HG03439 (cell line): Measurements from ENCODE around the gene PHLDA3.
A peak's percentile ranks its signal among the peaks of the same experiment; 100 is the strongest.

Experiments used
- ATAC-seq: cut with Tn5 transposase; IDR thresholded peaks from one replicate; pipeline ENCODE4 v1.9.1; 2021; ENCODE audit warnings: mild to moderate bottlenecking, moderate library complexity; ENCODE audit not compliant: unreplicated experiment

The PHLDA3 gene

DNA sequence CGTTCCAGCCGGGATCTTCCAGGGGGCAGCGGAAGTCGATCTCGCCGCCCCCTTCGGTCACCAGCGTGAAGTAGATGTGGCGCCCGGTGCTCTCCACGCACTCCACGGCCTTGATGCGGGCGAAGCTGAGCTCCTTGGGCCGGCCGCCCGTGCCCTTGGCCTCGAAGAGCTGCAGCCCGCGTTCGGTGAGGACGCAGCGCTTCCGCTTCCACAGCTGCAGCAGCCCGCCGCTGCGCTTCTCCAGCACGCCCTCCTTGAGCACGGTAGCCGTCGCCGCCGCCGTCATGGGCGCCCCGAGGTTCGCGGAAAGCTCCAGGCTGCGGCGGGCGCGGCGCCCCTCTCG is 516 bp downstream of the PHLDA3 start:
- peak; percentile 29 for ATAC-seq

DNA sequence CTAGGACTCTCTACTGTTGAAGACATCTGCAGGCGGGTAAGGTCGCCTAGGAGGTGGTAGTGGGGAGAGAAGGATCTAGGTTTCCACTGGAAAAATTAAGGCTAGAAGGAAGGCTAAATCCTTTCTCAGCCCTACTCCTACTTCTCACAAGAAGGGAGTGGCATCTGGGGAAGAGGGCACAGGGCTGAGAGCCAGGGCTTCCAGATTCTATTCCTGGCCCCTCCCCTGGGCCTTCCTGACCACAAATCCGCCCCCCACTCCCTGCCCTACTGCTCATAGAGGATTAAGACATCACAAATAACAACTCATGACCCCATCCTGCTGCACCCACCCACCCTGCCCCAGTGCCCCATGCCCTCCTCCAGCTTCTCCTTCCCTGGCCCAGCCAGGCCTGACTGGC is 2.5 kb downstream of the PHLDA3 start:
- ATAC-seq = no peak

DNA sequence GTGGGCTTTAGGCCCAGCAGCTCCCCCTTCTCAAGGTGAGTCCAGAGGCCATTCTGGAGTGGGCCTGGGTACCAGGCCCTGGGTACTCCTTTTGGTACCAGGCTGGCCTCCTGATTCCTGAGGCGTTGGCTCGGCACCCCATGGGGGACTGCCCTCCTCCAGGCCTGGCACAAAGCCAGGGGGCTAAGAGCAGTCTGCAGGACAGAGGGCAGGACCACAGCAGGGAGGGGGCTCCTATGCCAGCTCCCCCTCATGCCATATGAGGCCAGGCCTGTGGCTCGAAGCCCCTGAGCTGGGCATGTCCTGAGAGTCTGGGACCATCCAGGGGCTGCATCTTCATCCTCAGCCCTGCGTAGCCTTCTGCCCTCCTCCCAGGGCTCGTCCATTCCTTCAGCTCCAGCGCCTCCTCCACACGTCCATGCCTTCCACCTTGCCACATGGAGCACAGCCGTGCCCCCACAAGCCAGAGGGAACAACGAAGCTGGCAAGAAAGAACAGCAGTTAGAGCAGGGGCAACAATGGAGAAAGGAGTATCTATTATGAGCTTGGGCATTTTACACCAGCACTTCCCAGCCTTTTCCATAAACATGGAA is 3.2 kb downstream of the PHLDA3 start:
- no peak for ATAC-seq

DNA sequence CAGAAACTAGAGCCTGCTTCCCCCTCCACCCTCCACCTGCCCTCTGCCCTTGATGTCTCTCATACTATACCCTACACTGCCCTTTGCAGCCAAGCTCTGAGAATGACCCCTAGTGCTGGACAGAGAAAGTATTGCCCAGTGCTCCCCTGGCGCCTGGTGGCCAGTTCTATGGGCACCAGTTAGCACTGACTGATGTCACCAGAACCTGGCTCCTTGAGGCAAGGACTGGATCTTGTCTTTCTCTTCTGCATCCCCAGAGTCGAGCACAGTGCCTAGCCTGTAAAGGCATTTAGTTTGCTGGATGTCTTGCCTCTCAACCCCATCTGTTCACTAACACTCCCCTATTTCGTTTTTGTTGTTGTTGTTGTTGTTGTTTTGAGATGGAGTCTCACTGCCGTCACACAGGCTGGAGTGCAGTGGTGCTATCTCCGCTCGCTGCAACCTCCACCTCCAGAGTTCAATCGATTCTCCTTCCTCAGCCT is 5.9 kb downstream of the PHLDA3 start:
- no peak for ATAC-seq

DNA sequence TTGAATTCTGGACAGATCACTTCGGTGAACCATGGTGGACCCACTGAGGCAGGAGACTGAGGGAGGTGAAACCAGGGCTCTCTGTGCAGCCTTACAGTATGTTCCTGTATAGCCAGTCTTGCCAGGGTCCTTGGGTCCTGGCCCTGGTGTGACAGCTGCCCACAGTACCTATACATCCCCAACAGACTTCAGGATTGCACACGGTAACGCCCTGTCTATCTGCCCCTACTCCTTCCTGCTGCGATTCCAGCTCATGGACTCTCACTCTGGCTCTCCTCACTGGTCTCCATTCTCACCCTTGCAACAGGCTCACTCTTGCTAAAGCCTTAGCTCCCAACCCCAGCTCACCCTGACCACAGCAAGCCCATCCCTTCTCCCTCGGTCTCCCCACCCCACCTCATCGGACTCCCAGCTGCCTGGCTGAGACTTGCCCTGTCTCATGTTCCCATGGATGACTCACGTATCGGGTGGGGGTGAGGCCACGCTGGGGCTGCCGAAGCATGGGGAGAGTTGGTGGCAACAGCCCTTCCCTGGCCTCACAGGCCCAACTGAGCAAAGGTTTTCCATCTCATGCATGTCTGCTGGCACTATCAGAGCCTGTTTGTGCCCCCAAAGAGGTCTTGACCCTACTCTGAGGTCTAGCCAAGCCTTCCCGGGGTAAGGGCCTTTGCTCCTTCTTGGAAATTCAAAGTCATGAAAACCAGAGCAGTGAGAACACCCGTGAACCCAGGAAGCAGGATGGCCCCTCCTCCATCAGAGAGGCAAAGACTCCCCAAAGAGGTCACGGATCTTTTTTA is 7.1 kb downstream of the PHLDA3 start:
- no peak for ATAC-seq

DNA sequence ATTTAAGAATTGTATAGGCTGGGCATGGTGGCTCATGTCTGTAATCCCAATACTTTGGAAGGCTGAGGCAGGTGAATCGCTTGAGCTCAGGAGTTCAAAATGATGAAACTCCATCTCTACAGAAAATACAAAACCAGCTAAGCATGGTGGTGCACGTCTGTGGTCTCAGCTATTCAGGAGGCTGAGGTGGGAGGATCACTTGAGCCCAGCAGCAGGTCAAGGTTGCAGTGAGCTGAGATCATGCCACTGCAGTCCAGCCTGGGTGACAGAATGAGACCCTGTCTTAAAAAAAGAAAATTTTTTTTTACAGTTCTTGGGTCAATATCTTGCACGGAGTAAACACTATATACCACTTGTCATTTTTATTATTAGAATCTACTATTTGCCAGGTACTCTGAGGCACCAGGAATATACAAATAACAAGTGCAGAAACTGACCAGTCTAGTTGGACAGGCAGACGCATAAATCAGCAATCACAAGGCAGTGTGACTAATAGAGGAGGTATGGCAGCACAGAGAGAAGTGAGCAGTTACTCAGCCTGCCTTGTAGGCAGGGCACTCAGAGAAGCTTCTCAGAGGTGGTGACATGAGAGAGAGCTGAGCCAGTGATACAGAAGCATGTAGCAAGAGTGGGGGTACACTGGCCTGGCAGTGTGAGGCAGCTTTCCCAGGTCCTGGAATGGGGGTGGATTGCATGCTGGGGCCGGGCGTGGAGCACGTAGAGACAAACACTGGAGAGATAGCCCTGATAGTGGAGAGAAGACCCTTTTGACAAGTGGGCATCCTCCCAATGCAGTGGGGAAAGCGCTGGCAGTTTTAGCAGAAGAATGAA is 8.0 kb downstream of the PHLDA3 start:
- no peak for ATAC-seq

DNA sequence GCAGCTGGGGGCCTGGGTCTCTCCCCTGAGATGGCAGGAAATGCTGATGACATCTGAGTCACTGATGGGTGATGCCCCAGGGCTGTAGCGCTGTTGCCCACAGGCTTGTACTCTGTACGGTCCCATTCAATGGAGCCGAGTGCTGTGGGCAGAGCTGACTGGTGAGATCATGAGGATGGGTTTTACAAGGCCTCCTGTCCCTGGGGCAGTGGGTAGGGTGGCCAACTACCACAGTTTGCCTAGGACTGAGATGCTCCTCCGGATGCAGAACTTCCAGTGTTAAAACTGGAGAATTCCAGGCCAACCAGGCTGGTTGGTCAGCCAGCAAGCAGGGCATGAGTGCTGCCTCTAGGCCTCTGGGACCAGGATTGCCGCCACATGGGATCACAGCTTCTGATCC is 9.2 kb downstream of the PHLDA3 start:
- no peak for ATAC-seq

DNA sequence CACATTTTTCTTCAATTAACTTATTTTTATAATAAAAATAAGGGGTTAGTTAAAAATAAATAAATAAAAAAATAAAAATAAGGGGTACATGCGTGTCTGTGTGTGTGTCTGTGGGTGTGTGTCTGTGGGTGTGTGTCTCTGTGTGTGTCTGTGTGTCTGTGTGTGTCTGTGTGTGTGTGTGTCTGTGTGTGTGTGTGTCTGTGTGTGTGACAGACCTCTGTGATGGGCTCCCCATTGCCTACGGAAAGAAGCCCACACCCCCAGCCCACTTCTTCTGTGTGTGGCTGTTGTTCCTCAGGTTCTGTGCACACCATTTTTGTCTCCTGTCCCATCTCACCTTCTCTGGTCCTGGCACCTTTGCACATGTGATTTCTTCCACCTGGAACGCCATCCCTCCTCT is 9.9 kb downstream of the PHLDA3 start:
- ATAC-seq = no peak

DNA sequence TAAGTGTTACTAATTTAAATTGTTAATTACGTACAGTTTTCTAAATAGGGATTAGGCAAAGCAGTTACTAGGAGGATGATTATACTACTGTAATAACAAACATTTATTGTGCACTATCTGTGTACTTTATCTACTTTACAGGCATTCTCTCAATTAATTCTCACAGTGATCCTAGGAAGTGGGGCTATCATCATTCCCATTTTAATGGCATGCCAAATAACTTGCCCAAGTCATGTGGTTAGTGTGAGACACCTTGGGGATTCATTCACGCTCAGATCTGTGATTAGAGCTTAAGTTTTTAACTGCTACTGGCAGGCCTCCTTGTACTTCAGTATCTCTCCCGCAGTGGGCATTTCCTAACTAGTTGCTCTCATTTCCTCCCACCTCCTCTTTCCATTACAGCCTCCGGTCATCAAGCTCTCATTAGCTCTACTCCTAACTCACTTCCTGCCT is 11.5 kb downstream of the PHLDA3 start:
- ATAC-seq = no peak

DNA sequence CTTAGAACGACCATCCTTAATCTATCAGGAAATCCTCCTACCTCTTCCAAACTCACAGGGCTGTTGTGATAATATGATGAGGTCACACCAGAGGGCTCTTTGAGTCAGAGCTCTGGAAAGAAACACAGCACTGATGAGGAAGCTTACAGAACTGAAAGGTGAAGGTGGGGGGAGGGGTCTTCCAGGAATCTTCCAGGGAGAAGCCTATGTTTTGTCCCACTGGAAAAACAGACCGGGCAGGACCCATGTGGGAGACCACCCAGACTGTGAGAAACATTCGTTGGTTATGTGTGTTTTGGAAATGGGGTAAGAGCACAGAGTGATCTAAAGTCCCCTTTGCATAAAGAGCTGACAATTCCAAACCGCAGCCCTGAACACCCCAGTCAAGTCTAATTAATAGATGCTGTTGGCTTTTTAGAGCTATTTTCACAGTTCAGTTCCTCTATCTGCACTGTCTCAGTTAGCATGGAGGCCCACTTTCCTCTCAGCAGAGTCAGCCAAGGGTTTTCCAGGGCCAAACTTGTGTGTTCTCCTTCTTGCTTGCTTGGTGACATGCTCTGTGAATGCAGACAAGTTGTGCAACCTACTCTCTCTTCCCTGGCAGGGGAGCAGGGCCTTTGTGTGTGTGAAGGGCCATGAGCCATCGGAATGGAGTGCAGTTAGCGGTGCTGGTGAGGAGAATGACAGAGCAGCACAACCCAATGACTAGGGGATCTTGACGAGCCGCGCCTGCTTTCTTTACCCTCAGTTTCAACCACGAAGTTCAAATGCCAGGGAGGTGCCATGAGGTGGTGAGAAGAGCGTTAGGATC is 12.3 kb downstream of the PHLDA3 start:
- no peak for ATAC-seq

DNA sequence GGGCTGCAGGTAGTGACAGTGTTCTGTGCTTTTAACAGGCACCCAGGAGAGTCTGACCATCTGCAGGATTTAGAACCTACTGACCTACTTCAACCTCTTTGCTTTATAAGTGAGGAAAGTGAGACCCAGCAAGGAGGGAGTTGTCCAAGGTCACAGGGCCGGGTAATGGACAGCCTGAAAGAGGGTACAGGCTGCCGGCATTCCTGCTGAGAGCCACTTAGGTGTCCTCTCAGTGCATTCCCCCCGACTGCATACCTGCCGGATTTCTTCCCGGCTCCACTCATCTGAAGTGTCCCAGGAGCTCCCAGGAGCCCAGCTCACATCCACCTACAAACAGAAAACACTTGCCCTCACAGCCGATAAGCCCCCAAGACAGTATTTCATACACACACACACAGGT is 13.9 kb downstream of the PHLDA3 start:
- ATAC-seq = no peak

DNA sequence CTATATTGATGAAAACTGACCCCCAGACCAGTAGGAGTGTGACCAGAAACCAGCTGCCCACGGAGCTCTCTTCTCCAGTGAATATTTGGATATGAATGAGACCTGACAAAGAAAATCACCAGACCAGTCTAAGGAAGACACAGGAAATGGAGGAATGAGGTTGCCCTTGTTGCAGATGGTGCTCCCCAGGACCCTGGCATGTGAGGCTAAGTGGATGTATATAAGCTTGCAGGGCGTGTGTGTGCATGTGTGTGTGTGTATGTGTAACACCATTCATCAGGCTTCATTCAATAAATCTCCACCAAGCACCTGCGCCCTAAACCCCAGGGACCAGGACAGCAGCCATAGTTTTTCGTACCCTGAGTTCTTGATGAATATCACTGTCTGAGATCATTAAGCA is 14.4 kb downstream of the PHLDA3 start:
- no peak for ATAC-seq

DNA sequence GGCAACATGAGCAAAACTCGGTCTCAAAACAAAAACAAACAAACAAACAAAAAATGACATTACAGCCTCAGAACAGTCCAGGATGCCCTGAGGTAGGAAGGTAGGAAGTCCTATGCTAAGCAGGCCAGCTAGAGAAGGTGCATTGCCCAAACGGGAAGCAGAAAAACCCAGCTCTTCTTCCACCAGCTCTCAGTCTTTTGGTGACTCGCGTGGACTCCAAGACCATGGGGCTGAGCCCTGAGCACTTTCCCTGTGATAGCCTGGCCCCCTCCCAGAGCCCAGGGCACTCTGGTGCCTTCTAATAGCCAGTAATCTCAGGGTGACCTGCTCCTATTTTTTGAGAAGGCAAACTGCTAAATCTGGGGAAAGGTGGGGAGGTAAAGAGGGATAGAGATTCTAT is 16.1 kb downstream of the PHLDA3 start:
- ATAC-seq = no peak

DNA sequence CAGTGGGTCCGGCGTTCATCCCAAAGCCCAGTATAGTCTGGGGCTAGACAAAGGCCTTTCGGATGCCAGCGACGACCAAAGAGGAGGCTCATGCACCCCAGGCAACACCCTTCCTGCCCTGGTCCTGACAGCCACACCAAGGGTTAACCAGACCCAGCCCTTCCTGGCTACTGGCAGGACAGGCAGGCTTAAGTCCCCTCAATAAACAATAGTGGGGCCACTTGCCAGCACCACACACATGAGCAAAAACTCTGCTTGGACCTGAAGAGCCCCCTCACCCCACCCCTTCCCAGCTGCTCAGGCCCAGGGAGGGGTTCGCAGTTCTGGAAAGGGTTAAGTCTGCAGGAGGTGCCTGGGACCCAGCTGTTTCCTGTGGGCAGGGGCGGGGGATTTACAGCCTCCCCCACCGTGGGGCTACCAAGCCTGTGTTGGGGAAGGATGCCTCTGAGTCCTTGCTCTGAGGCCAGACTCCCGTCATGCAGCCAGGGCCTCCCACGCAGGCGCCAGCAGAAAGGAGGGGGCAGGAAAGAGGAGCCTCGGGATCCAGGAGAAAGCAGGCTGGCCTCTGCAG is 18.2 kb downstream of the PHLDA3 start:
- ATAC-seq = no peak

DNA sequence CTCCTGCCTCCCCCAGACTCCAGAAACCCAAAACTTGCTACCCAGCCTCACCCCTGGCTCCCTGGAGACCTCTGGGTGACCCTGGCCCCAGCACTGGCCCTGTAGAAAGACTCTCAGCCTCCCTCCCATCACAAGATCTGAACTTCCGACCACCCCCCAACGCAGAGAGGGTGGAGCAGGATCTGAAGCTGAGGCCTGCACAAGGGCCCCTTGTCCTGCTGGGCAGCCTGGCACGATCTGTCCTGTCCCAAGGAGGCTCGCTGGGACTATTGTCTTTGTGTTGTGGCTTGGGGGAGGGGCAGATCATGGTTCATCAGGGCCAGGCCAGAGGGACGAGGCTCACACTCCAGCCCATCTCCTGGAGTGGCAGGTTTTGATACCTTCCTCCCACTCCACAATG is 20.0 kb downstream of the PHLDA3 start:
- ATAC-seq = no peak

DNA sequence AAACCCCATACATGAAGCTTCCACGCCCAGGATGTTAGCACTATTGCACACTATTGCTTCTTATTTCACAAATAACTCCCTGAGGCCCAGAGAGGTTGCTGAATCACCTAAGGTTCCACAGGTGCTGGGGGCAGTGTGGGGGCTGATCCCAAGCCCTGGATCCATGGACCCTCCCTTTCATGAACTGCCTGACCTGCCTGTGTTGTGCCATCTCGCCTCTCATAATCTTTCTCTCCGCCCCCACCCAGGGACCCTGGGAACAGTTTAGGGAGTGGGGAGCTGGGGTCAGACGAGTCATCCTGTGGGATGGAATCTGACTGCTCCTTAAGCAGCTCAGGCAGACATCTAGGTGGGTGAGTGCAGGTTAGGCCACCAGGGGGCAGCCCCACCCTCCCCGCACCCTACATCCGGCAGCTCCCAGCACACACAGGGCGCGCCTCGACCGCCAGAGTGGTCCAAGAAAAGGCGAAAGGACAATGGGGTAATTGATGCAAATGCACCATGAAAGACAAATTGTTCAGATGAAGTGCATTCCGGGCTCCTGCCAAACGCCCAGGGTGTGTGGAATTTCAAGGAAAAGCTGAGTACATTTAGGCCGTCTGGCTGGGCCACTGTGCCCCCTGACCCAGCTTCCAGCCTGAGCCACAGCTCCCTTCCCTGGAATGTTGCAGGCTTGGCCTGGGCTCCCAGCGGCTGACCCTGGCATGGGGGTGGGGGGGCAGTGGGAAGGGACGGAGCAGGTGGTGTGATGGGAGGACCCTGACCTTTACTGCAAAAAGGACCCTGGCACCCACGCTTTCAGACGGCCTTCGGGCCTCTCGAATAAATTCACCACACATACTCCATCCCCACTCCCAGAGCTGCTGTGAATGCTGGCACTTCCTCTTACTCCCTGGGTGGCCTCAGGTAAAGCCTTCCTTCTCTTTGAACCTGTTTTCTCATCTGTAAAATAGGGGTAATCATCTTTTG is 20.8 kb downstream of the PHLDA3 start:
- no peak for ATAC-seq

DNA sequence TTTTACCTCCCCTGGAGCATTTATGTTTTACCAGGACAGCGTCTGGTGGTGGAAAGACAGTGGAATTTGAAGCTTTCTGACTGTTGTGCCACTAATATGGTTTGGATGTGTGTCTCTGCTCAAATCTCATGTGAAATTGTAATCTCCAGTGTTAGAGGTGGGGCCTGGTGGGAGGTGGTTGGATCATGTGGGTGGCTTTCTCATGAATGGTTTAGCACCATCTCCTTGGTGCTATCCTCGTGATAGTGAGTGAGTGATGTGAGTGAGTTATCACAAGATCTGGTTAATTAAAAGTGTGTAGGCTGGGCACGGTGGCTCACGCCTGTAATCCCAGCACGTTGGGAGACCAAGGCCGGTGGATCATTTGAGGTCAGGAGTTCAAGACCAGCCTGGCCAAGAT is 23.7 kb downstream of the PHLDA3 start:
- ATAC-seq = no peak

DNA sequence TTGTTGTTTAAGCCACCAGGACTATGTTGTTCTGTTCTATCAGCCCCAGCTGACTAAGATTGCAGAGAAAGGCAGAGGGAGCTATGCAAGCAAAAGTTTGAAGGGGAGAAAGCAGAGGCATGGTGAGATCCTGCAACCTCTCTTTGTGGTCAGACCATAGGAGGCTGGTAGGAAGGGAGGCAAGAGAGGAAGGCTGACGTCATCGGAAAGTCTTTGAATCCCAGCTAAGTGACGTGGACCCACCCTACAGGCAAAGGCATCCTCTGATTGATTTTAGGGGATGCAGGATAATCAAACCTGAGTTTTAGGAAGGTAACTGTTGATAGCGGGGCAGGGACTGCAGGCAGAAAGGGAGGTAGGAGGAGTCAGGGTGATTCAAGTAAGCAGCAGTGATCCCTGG is 24.2 kb downstream of the PHLDA3 start:
- ATAC-seq = no peak

DNA sequence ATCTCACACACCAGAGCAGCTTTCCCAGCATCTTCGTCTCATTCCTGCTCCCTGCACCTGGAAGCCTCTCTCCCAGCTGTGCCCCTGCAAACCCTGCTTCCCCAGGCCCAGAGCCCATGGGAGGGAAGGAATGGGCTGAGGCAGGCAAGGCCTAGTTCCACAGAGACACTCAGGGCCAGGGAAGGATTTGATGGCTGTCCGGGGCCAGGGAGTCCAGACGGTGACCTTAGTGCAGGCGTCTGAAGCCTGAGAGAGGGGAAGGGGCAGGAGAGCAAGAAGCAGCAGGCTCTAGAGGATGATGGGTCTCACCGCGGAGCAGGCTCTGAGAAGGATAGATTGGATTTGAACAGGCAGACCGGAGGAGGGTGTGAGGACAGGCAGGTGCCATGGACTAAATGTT is 25.2 kb downstream of the PHLDA3 start:
- ATAC-seq = no peak

DNA sequence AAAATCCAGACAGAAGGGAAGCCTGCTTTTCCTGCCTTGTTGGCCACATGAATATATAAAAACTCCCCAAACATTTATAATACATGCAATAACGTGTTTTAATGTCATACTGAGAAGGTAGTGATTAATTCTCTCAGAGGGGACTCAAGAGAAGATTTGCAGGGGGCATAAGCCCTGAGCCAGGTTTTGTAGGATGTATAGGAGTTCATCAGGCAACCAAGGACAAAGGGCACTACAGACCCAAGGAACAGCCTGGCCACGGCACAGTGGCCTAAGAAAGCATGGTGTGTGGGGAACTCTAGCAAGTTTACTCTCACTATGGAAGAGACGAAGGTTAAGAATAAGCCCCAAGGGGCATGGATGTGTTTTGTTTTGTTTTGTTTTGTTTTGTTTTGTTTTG is 32.0 kb downstream of the PHLDA3 start:
- no peak for ATAC-seq
